GM04504 (cell line): ENCODE measurements around the gene FOLR2.
"Not testable (repeated sequence)": the region's sequence is repeated elsewhere in the genome, so short reads cannot be mapped to it uniquely, and the experiment has no call there.

Experiments
- DNase-seq: peaks from one replicate; pipeline ENCODE4 v3.0.0-alpha.2; 2012; ENCODE audit warnings: low read depth

Gene FOLR2

DNA sequence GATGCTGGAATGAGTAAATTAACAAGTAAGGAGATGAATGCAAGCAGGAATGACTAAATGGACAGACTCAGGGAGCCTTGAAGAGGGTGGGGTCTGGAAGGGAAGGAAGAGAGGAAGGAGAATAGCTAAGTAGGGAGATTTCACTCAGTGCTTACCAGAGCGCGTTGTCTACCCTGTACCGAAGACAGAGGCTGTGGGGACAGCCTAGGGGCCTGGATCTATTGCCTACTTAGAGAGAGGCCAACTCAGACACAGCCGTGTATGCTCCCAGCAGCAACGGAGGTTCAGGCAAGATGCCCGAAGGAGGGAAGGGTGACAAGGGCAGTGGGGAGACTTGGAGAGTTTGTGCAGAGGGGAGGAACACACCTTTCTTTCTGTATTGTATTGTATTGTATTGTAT, at the start of gene FOLR2:
Gene FOLR2, plus strand, starts transcription at position 157 of the 400 bp plus-strand sequence. CDS start 1,791 bp downstream, outside the sequence.
- DNase-seq, result no peak

GRCh38 chr11:72169046-72169555, 47.5 kb upstream of the FOLR2 start:
- DNase-seq, result not testable (repeated sequence)

DNA sequence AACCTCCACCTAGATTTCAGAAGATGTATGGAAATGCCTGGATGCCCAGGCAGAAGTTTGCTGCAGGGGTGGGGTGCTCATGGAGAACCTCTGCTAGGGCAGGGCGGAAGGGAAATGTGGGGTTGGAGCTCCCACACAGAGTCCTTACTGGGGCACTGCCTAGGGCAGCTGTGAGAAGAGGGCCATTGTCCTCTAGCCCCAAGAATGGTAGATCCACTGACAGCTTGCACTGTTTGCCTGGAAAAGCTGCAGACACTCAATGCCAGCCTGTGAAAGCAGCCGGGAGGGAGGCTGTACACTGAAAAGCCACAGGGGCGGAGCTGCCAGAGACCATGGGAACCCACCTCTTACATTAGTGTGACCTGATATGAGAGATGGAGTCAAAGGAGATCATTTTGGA, 46.8 kb upstream of the FOLR2 start:
- not testable (repeated sequence) for DNase-seq

DNA sequence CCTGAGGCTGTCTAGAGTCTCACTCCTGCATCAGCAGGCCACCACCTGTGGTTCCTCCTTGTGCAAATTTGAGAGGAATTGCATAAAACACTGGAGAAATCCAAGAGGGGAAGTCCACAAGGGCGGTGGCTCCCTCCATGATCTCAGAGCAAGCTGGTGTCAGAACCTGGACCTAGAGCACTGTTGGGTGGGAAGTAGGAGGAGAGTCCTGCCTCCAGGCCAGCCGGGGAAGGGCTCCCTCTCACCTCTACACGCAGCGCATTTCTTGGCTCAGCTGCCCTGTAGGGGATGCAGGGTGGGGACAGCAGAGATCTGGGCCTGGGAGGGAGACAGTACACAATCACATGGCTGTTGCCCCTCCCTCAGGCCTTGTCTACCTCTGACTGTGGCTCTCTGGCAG, 44.6 kb upstream of the FOLR2 start:
- DNase-seq, result not testable (repeated sequence)

- no peak for DNase-seq
Observed at GRCh38 chr11:72173291-72173690, 43.3 kb upstream of the FOLR2 start.

- DNase-seq, result no peak
Observed at GRCh38 chr11:72174302-72175070, 42.1 kb upstream of the FOLR2 start.

- no peak for DNase-seq
Observed at GRCh38 chr11:72177656-72178055, 38.9 kb upstream of the FOLR2 start.

- no peak for DNase-seq
Observed at GRCh38 chr11:72179049-72179803, 37.4 kb upstream of the FOLR2 start.

DNA sequence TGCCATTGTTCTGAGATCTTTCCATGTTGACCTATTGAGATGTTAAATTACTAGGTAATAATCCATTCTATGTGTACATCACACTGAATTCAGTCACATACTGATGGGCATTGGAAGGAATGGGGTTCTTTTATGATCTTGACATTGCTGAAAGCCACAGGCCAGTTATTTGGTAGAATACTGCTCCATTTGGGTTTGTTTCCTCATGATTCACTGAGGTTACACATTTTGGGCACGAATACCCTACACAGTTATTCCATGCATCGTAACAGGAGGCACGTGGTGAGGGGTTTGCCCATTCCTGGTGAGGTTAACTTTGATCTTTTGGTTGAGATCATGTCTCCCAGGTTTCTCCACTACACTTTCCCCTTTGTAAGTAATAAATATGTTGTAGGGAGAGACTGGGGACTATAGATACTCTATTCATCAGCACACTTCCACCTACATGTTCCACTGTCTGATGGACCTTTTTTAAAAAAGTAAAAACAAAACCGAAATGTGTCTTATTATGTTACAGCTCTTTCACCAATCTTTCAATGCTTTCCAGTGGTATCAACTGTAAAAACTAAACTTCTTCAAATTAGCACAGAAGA, 36.7 kb upstream of the FOLR2 start:
- no peak for DNase-seq

DNA sequence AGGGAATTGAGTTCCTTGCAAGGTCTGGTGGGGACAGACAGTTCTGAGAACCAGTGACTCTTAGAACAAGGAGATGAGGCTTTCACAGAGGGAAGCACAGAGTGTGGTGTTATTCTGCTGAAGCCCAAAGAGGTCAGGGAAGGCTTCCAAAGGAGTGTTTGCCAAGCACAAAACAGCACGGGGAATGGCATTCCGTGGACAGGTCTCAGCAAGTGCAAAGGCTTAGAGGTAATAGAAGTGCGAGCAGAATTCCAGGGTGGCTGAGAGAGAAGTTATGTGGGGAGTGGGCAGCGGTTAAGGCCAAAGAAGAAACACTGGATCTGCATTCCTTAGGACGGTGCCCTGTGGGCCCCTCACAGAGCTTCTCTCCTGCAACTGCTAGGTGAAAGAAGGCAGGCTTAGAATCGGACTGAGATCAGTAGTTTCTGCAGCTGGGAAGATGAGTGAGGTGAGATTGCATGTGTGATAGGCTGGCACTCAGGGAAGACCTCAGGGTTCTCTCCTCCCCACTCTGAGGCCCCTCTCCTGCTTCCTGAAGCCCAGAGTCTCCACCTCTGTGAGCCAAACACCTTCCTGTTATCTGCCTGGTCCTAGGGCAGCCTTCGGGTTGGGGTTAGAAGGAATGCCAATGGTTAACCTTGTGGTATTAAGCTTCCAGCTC, 35.6 kb upstream of the FOLR2 start:
- DNase-seq, result not testable (repeated sequence)

GRCh38 chr11:72181553-72181958, 35.0 kb upstream of the FOLR2 start:
- not testable (repeated sequence) for DNase-seq

- no peak for DNase-seq
Observed at GRCh38 chr11:72188267-72188666, 28.3 kb upstream of the FOLR2 start.

DNA sequence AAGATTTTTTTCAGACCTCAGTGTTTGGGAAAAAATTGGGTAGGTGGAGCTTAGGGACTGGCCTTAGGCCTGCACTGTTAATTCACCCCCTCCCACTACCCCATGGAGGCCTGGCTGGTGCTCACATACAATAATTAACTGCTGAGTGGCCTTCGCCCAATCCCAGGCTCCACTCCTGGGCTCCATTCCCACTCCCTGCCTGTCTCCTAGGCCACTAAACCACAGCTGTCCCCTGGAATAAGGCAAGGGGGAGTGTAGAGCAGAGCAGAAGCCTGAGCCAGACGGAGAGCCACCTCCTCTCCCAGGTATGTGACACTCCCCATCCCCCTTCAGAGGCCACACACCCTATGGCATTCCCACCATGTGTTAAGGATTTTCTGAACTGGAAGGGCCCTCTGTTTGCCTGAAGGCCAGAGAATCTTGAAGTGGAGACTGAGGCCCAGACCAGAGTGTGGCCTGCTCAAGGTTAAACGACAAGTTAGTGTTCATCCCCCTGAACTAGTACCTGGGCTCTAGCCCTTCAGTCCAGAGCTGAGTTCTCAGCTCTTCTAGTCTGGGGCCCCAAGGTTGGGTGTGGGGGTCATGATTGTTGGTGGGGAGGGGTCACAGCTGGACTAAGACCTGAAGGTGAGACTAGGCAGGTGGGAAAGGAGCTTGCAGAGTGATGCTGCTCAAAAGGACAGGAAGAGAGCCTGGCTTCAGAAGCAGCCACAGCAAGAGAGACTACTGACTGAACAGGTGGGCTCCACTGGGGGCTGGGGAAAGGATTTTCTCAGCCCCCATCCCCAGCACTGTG, 26.9 kb upstream of the FOLR2 start:
- DNase-seq, result peak; percentile 19

DNA sequence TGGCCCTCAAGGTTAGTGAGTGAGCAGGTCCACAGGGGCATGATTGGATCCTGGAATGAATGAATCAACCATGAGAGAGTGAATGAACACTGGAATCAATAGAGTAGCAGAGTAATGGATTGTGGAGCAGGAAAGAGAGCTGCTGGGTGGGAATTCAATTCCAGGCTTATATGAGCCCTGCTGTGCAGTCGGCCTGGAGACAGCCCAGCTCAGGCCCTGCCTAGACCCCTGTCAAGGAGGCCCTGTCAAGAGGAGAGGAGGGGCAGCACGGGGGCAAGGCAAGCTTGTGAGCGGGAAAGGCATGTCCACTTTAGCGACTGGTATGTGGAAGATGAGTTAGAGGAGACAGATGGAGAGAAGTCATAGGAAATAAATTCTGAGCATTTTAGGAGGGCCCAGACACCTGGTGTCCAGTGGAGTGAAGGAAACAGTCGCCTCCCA, 25.9 kb upstream of the FOLR2 start:
- DNase-seq, result no peak

- no peak for DNase-seq
Observed at GRCh38 chr11:72191961-72192381, 24.6 kb upstream of the FOLR2 start, which contains the start of gene FOLR1. Gene FOLR1, plus strand, starts transcription at chr11:72192140. Its CDS starts 34 bp downstream, at chr11:72192174.

- no peak for DNase-seq
Observed at GRCh38 chr11:72195518-72196270, 20.9 kb upstream of the FOLR2 start.

DNA sequence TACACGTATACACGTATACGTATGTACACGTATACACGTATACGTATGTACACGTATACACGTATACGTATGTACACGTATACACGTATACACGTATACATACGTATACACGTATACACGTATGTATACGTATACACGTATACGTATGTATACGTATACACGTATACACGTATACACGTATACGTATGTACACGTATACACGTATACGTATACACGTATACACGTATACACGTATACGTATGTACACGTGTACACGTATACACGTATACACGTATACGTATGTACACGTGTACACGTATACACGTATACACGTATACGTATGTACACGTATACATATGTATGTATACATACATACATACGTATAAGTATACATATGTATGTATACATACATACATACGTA, 15.1 kb upstream of the FOLR2 start:
- DNase-seq, result not testable (repeated sequence)

DNA sequence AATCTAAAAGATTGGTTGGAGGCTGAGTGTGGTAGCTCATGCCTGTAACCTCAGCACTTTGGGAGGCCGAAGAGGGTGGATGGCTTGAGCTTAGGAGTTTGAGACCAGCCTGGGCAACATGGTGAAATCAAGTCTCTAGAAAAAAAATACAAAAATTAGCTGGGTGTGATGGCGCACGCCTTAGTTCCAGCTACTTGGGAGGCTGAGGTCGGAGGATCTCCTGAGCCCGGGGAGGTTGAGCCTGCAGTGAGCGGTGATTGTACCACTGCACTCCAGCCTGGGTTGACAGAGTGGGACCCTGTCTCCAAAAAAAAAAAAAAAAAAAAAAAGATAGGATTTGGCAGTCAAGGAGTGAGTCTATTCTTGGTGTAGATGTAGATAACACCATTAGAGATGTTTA, 14.0 kb upstream of the FOLR2 start:
- no peak for DNase-seq

DNA sequence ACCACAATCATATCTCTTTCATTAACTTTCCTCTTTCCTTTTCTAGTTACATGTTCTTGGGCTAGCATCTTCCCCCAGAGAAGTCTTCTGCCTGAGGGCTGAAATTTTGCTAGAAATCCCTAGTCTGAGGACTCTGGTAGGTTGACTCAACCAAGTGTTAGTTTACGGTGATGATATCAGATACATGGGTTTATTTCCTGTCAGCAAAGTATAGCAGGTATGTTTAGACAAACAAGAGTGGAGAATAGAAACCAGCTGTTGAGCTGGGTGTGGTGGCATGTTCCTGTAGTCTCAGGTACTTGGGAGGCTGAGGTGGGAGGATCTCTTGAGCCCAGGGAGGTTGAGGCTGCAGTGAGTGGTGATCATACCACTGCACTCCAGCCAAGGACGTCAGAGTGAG, 13.4 kb upstream of the FOLR2 start:
- DNase-seq, result no peak

GRCh38 chr11:72204886-72205285, 11.7 kb upstream of the FOLR2 start:
- DNase-seq, result no peak
